ENCODE measurements around the gene TAC1. TPM values are rescaled to one million over a fixed set of nuclear protein-coding genes. Genes with fewer than 3 reads are reported as not detected.
"Not testable (repeated sequence)": the region's sequence is repeated elsewhere in the genome, so short reads cannot be mapped to it uniquely, and the experiment has no call there.

The TAC1 gene
- not detected in 2 replicates for total RNA-seq

- intact Hi-C loops (cut with micrococcal nuclease) = loop anchor here (5.0 to 10.0 kb wide), 2 partner anchors 707 to 735 kb away; partner anchors contain the start of gene DLX5
These were observed at the start of gene TAC1 for GRCh38 chr7:97731736-97732564. TSS of gene TAC1 (plus strand) at chr7:97732086. CDS start at chr7:97732613, 527 bp downstream.

DNA sequence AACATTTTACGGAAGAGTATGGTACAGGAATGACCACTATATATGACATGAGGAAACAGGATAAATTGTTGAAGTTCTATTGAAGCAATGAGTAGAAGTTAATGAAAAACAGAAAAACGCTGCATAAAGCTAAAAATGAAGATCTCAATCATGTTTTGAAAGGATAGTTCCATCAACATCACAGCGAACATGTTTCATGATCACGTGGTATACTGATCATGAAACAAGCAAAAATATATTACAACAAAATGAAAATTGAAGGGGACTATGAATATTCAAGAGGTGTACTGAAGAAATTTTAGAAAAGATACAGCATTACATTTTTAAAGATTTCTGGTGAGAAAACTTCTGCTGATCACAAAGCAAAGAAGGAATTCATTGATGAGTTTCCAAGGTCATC is 45.9 kb upstream of the TAC1 start:
- intact Hi-C loops (cut with micrococcal nuclease) = no loop called here

DNA sequence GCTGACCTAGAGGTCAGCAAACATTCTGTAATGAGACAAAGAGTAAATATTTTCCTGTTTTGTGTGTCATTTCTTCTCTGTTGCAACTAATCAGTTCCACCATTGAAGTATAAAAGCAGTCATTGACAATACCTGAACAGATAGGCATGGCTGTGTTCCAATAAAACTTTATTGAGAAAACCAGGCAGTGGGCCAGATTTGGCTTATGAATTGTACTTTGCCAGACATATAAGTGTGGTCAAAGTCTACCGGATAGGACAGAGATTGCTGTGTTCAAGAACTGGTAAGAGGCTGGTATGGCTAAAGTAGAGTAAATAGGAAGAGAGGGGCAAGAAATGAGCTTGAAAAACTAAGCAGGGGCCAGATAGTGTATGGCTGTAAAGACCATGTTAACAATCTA is 38.3 kb upstream of the TAC1 start:
- intact Hi-C loops (cut with micrococcal nuclease) = no loop called here

DNA sequence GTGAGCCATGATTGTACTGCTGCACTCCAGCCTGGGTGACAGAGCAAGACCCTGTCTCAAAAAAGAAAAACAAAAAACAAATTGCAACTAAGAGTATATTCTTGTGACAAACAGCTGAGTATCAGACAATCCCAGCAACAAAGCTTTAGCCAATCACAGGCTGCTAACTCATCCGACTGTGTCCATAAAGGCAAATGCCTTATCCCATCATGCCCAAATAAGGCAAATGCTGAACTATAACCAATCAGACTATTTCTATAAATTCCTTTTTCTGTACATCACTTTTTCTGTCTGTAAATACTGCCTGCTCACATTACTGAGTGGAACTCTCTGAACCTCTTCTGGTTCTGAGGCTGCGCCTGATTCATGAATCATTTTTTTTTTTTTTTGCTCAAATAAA is 37.5 kb upstream of the TAC1 start:
- intact Hi-C loops (cut with micrococcal nuclease) = no loop called here

DNA sequence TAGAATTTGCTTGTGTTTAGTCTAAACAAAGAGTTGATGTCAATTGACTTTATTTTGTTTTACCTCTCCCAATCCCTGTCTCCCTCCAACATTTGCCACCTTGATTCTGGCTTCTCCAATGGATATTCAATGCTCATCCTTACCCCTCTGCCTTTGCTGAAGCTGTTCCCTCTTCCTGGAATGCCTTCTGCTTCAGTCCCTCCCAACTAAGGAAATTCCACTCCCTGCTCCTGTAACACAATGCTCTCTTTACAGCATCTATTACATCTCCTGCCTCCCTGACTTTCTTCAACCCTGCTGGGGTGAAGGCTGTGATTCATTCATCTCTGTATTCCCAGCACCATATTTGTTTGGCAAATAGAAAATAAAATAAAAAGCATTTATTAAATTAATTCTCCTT is 34.5 kb upstream of the TAC1 start:
- intact Hi-C loops (cut with micrococcal nuclease) = no loop called here

DNA sequence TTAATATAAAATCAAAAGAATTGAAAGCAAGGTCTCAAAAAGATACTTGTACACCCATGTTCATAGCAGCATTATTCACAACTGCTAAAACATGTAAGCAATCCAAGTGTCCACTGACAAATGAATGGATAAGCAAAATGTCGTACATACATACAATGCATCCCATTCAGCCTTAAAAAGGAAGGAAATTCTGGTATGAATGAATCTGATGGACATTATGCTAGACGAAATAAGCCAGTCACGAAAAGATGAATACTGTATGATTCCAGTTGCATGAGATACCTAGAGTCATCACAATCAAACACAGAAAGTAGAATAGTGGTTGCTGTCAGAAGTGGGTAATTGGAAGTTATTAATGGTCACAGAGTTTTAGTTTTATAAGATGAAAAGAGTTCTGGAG is 9.5 kb upstream of the TAC1 start:
- intact Hi-C loops (cut with micrococcal nuclease) = no loop called here

DNA sequence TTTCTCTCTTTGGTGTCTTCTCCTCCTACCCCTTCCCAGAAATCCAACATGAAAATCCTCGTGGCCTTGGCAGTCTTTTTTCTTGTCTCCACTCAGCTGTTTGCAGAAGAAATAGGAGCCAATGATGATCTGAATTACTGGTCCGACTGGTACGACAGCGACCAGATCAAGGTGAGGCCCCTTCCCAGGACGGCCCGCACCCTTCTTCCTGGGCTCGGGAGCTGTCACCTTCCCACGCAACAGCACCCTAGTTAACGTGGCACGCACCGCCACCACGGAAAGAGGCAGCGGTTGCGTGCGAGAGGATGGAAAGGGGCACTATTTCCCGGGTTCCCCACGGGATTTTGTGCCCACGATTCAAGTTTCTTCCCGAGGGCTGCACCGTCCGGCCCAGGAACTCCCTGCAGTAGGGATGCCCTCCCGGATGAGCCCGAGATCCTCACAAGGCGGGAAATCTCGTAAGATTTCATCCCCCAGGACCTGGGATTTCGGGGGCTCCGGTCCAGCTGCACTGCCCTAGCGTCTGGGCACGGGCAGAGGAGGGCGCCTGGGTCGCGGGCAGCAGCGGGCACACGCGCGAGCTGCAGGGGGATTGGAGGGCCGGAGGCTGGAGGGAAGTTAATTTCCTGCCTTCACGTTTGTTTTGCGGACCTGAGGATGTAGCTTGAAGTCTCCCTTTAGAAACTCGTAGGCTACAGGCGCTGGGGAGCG is 834 bp downstream of the TAC1 start:
- intact Hi-C loops (cut with micrococcal nuclease) = loop anchor here (5.0 to 10.0 kb wide), 2 partner anchors 708 to 735 kb away; partner anchors contain the start of gene DLX5

GRCh38 chr7:97733276-97734161 is 1.6 kb downstream of the TAC1 start:
- intact Hi-C loops (cut with micrococcal nuclease) = loop anchor here (5.0 to 10.0 kb wide), 2 partner anchors 709 to 736 kb away; partner anchors contain the start of gene DLX5

- intact Hi-C loops (cut with micrococcal nuclease) = loop anchor here (5.0 to 10.0 kb wide), 2 partner anchors 709 to 737 kb away; partner anchors contain the start of gene DLX5
These were observed 2.4 kb downstream of the TAC1 start for GRCh38 chr7:97734255-97734654.

- intact Hi-C loops (cut with micrococcal nuclease) = loop anchor here (10.0 kb wide), 1 partner anchor 710 kb away; the partner anchor contains the start of gene DLX5
These were observed 3.2 kb downstream of the TAC1 start for GRCh38 chr7:97735075-97735474.

DNA sequence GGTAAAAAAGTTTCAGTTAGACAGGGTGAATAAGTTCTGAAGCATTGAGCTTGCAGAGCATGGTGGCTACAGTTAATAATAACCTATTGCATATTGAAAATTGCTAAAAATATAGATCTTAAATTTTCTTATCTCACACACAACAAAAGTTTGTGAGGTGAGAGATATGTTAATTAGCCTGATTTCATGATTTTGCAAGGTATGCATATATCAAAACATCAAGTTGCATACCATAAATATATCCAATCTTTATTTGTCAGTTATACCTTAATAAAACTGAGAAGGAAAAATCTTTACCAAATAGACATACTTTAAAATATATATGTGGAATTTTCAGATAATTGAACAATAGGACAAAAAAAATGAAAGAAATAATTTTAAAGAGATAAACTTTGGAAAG is 16.6 kb downstream of the TAC1 start:
- intact Hi-C loops (cut with micrococcal nuclease) = no loop called here

- intact Hi-C loops (cut with micrococcal nuclease) = no loop called here
These were observed 19.7 kb downstream of the TAC1 start for GRCh38 chr7:97751566-97751965.

DNA sequence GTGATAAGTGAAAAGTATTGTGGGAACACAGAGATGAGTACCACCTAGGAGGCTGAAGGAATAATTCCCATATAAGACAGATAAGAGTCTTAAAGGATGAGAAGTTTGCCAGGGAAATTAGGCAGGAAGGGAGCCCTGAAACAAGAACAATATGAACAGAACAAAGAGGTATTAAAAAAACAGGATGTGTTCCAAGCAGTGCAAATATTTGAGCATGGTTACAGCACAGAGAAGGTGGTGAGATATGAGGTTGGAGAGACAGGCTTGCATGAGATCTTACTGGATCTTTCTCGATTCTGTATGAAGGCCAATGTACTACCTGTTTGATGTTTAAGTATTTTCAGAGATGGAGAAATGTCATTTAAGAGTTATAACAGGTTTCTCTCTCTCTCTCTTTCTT is 20.3 kb downstream of the TAC1 start:
- intact Hi-C loops (cut with micrococcal nuclease) = no loop called here

DNA sequence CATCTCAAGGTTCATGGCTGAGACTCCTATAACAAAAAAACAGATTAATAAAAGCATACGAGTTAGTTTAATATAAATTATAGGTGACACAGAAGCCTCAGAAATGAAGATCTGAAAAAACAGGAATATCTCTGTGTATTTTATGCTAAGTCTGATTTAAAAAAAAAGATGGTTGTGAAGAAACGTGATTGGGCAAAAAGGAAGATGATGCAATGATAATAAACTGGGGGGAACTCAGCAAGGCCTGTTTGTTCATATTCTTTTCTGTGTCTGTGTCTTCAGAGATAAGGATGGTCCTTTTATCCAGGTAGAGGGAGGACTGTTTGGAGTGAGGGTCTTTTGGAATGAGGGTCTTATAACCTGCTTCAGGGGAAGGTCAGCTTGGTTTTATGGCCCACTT is 25.9 kb downstream of the TAC1 start:
- intact Hi-C loops (cut with micrococcal nuclease) = no loop called here

- intact Hi-C loops (cut with micrococcal nuclease) = no loop called here
These were observed 39.0 kb downstream of the TAC1 start for GRCh38 chr7:97770850-97771249.

DNA sequence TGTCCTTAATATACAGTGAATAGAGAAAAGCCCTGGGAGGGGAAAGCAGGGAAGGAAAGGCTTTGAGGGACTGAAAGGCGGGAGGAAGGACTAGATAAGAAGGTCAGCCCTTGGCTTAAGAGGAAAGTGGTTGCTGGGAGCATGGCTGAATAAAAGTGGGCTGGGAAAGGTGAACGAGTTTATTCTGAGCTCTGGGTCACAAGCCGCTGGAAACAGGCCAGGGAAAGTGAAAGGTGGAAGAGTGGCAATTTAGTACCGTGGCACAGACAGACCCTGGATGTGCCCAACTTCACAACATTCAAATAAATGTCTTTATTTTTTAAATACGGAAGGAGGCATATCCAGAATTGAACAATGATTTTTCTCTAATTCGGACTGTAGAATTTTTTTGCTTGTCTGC is 39.7 kb downstream of the TAC1 start:
- intact Hi-C loops (cut with micrococcal nuclease) = no loop called here

GRCh38 chr7:97772045-97772901 is 40.4 kb downstream of the TAC1 start:
- intact Hi-C loops (cut with micrococcal nuclease) = no loop called here

DNA sequence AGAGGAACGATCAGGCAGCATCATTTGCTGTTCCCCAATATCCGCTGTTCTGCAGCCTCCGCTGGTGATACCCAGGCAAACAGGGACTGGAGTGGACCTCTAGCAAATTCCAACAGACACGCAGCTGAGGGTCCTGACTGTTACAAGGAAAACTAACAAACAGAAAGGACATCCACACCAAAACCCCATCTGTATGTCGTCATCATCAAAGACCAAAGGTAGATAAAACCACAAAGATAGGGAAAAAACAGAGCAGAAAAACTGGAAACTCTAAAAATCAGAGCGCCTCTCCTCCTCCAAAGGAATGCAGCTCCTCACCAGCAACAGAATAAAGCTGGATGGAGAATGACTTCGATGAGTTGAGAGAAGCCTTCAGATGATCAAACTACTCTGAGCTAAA is 54.5 kb downstream of the TAC1 start:
- intact Hi-C loops (cut with micrococcal nuclease) = not testable (repeated sequence)

Measured in T-helper 1 cell treated with Interleukin-12 subunit alpha and Interleukin-12 subunit beta and Interleukin-4 antibody, amounts not matched to agents 30 ng/mL and 1 ng/mL, for 36 hours (primary cell).